Parathyroid adenoma (tissue), 2 donors: Measurements from ENCODE around the gene SERINC5.

Source experiments
- H2AFZ ChIP-seq: fragments of 300-600 bp; sonication (generic); one replicate; pipeline ENCODE4 v1.7.0; 2017; ENCODE audit warnings: antibody characterized with exemption, mild to moderate bottlenecking
- H3K27ac ChIP-seq: fragments of 300-600 bp; sonication (generic); one replicate; pipeline ENCODE4 v1.7.0; 2017
- H3K27me3 ChIP-seq: fragments of 300-600 bp; sonication (generic); one replicate; pipeline ENCODE4 v1.7.0; 2017; ENCODE audit warnings: low read length; ENCODE audit not compliant: control insufficient read depth, insufficient read depth
- H3K36me3 ChIP-seq: fragments of 300-600 bp; sonication (generic); one replicate; pipeline ENCODE4 v1.7.0; 2017; ENCODE audit warnings: low read length; ENCODE audit not compliant: control insufficient read depth, insufficient read depth
- H3K4me1 ChIP-seq: fragments of 300-600 bp; sonication (generic); one replicate; pipeline ENCODE4 v1.7.0; 2017; ENCODE audit warnings: control low read depth
- H3K4me2 ChIP-seq: fragments of 300-600 bp; sonication (generic); one replicate; pipeline ENCODE4 v1.7.0; 2017; ENCODE audit warnings: low read length
- H3K4me3 ChIP-seq: fragments of 300-600 bp; sonication (generic); one replicate; pipeline ENCODE4 v1.7.0; 2017; ENCODE audit warnings: low read depth, low read length
- H3K79me2 ChIP-seq: fragments of 300-600 bp; sonication (generic); one replicate; pipeline ENCODE4 v1.7.0; 2017; ENCODE audit warnings: control low read depth
- H3K9ac ChIP-seq: fragments of 300-600 bp; sonication (generic); one replicate; pipeline ENCODE4 v1.7.0; 2017; ENCODE audit warnings: mild to moderate bottlenecking
- H3K9me3 ChIP-seq: fragments of 300-600 bp; sonication (generic); one replicate; pipeline ENCODE4 v1.7.0; 2017; ENCODE audit warnings: low read length; ENCODE audit not compliant: control insufficient read depth
- CTCF ChIP-seq: fragments of 300-600 bp; sonication (generic); IDR thresholded peaks from one replicate; pipeline ENCODE4 v1.7.0; 2017; ENCODE audit warnings: antibody characterized with exemption, mild to moderate bottlenecking
- donor health status: primary hyperparathyroidism.

Gene SERINC5

GRCh38 chr5:80177236-80177635, 78.6 kb downstream of the SERINC5 start:
- H2AFZ ChIP-seq = no peak overlapping the region
- no peaks in the 10 kb centered on the region for H3K27me3 ChIP-seq
- H3K27ac ChIP-seq = no peak overlapping the region
- no peaks in the 10 kb centered on the region for H3K79me2 ChIP-seq
- no peak overlapping the region for H3K9ac ChIP-seq
- H3K4me1 ChIP-seq = peaks cover 6% of the 10 kb centered on the region
- H3K9me3 ChIP-seq = no peaks in the 10 kb centered on the region
- H3K4me2 ChIP-seq = no peak overlapping the region
- H3K4me3 ChIP-seq = no peak overlapping the region
- H3K36me3 ChIP-seq = no peaks in the 10 kb centered on the region
- no peak for TF ChIP-seq CTCF

GRCh38 chr5:80175337-80175736, 80.5 kb downstream of the SERINC5 start:
- Histone ChIP-seq H3K4me2 (no peak overlapping the region), H3K27me3 (no peaks in the 10 kb centered on the region), H3K36me3 (no peaks in the 10 kb centered on the region), H3K4me3 (no peak overlapping the region), H3K9me3 (no peaks in the 10 kb centered on the region), H2AFZ (no peak overlapping the region), H3K27ac (no peak overlapping the region), H3K4me1 (no peaks in the 10 kb centered on the region), H3K9ac (no peak overlapping the region), H3K79me2 (no peaks in the 10 kb centered on the region)
- TF ChIP-seq CTCF = no peak

GRCh38 chr5:80174790-80175189, 81.1 kb downstream of the SERINC5 start:
- no peaks in the 10 kb centered on the region for H3K4me1 ChIP-seq
- TF ChIP-seq CTCF = no peak
- no peaks in the 10 kb centered on the region for H3K79me2 ChIP-seq
- no peak overlapping the region for H3K27ac ChIP-seq
- H3K4me2 ChIP-seq = no peak overlapping the region
- H3K4me3 ChIP-seq = no peak overlapping the region
- H3K36me3 ChIP-seq = no peaks in the 10 kb centered on the region
- H3K9ac ChIP-seq = no peak overlapping the region
- H2AFZ ChIP-seq = no peak overlapping the region
- no peaks in the 10 kb centered on the region for H3K9me3 ChIP-seq
- H3K27me3 ChIP-seq = no peaks in the 10 kb centered on the region

- TF ChIP-seq CTCF = no peak
- Histone ChIP-seq H3K4me2 (no peak overlapping the region), H3K36me3 (no peaks in the 10 kb centered on the region), H3K79me2 (no peaks in the 10 kb centered on the region), H3K9ac (no peak overlapping the region), H2AFZ (no peak overlapping the region), H3K27me3 (no peaks in the 10 kb centered on the region), H3K4me3 (no peak overlapping the region), H3K4me1 (no peaks in the 10 kb centered on the region), H3K9me3 (no peaks in the 10 kb centered on the region), H3K27ac (no peak overlapping the region)
Observed at GRCh38 chr5:80172067-80172695, 83.7 kb downstream of the SERINC5 start.

GRCh38 chr5:80170117-80170535, 85.7 kb downstream of the SERINC5 start:
- Histone ChIP-seq H3K27ac (no peak overlapping the region), H3K4me3 (no peak overlapping the region), H2AFZ (no peak overlapping the region), H3K36me3 (no peaks in the 10 kb centered on the region), H3K79me2 (no peaks in the 10 kb centered on the region), H3K4me2 (no peak overlapping the region), H3K9ac (no peak overlapping the region), H3K4me1 (no peaks in the 10 kb centered on the region), H3K9me3 (no peaks in the 10 kb centered on the region), H3K27me3 (no peaks in the 10 kb centered on the region)
- TF ChIP-seq CTCF = no peak
